ENCODE measurements around the gene TIAL1.

TIAL1 gene

GRCh38 chr10:119526621-119527592, 69.9 kb downstream of the TIAL1 start:
- no peak for DNase-seq

DNA sequence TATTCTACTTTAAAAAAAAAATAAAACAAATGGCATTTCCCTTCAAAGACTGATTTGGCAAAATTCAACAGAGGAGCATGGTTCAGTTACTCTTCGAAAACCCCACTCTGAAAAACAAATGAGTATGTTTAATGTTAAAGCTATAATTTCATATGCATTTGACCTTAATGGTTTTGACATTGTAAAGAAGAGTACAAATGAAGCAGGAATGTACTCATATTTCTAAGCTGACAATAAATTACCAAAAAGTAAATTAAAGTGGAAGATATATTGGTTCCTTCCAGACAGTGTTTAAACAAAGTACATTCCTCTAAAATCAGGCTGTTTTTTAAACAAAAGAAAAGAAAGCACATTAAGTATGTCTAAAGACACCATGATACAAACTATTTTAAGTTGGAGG, 70.6 kb downstream of the TIAL1 start:
- DNase-seq = no peak

GRCh38 chr10:119525116-119525515, 71.6 kb downstream of the TIAL1 start:
- DNase-seq = no peak

DNA sequence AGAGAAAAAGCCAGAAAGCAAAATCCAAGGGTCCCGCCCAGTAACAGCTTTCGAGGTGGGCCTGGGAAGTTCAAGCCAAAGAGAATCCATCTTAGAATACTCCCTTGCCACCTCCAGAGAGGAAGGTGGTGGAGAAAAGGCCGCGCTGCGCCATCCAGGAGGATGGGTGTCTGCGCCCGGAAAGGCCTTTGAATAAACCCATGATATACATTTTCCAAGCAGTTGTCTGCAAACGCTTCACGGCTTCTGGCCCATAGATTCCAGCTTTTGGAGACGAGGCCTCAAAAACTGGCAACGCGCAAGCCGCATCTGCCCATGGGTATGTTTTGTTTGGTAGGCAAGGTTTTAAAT, 72.1 kb downstream of the TIAL1 start:
- no peak for DNase-seq

DNA sequence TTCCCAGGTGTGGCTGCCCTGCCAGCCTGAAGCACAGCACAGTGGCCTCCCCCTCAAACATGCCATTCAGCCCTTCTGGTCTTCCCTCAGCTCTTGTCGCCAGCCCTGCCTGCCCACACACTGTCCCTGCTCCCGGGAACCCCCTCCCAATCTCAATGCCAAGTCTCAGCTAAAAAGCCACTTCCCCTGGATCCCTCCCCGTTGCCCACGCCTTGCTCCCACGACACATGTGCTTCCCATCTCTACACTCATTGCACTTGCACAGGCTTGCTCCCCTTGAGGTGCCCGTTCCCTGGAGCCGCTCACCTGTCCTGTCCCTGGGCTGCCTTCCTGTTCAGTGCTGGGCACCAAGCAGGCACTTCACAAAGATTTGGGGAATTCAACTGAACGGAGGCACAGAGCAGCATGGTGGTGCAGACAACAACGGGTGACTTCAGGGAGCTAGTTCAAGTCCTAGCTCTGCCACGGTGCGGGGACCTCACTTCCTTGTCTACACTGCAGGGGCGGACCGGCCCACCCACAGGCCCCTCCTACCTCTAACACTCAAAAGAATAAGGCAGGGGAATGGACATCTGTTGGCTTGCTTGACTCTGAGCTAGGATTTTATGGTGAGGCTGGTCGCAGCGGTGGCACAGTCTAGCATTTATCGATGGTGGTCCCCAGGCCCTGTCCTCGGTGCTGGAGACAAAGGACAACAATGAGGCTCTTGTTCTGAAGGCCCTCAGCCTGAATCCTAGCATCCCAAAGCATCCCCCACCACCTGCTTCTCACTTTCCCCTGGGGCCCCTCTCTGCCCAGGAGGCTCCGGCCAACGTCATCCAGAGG, 72.7 kb downstream of the TIAL1 start:
- DNase-seq = no peak
